CD4-positive, alpha-beta T cell treated with Interleukin-15 for 1 hour (primary cell): ENCODE results near the gene ZNF280C.
A peak's percentile ranks its signal among the peaks of the same experiment; 100 is the strongest.
"Not testable (repeated sequence)": the region's sequence is repeated elsewhere in the genome, so short reads cannot be mapped to it uniquely, and the experiment has no call there.

ENCODE experiments used
- DNase-seq: peaks from one replicate; pipeline ENCODE4 v3.0.0-alpha.2; 2020

Gene ZNF280C

GRCh38 chrX:130261296-130261893, 7.3 kb downstream of the ZNF280C start:
- no peak for DNase-seq

- DNase-seq, result no peak
Observed at GRCh38 chrX:130260316-130260715, 8.4 kb downstream of the ZNF280C start.

- DNase-seq, result no peak
Observed at GRCh38 chrX:130253916-130254315, 14.8 kb downstream of the ZNF280C start.

- no peak for DNase-seq
Observed at GRCh38 chrX:130251671-130252070, 17.0 kb downstream of the ZNF280C start.

- DNase-seq, result no peak
Observed at GRCh38 chrX:130247996-130248395, 20.7 kb downstream of the ZNF280C start.

DNA sequence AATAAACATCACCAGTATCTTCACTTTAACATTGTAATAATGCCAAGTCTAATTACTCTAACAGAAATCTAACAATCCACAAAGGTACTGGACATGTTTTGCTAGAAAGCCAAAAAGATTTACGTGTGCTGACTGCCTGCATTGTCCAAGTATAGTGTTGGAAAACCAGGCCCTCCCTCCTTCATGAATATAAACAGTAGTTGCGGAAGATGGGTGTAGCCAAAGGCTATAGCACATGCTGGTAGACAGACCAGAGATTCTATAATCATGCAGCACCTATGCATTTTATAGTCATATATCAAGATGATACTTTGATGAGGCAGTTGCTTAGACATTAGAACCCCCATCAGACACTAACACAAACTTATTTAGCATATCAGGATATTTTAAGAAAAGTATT, 22.6 kb downstream of the ZNF280C start:
- no peak for DNase-seq

DNA sequence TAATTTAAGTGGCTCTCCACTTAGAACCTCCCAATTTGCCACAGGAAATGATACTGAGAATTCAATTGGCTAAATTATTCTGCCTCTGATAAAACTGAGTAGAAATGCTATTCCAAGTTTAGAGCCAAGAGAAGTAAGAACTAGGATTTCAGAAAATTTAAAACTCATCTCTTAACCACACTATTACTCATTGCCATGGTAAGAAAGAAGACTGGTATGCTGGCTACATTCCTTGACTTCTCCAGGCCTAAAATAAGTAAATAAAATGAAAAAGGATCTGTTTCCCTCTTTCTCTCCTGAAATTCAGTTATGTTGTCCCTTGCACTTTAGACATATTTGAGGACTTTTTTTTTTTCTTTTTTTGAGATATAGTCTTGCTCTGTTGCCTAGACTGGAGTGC, 23.3 kb downstream of the ZNF280C start:
- no peak for DNase-seq

DNA sequence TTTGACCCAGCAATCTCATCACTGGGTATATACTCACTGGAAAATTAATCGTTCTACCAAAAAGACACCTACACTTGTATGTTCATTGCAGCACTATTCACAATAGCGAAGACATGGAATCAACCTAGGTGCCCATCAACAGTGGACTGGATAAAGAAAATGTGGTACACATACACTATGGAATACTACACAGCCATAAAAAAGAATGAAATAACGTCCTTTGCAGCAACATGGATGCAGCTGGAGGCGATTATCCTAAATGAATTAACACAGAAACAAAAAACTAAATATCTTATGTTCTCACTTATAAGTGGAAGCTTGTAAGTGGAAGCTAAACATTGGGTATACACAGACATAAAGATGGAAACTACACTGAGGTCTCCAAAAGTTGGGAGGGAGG, 37.5 kb downstream of the ZNF280C start:
- not testable (repeated sequence) for DNase-seq

GRCh38 chrX:130228871-130229270, 39.8 kb downstream of the ZNF280C start:
- DNase-seq, result no peak

DNA sequence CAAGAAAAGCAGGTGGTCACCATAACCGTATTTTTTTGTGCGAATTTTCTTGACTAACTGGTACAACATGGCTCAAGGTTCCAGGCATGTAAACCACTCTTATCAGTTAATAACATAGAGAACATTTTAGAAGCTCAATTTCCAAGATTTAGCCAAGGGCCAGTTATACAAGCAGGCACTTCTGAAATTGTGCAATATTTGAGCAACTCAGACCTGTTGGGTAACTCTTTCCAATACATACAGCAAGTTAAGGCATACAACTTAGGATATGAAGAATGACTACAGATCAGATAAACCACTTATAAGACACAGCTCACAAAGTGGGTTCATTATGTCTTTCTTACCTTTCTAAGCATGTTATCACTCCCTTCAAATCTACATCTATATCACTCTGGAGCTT, 43.9 kb downstream of the ZNF280C start:
- DNase-seq, result no peak

DNA sequence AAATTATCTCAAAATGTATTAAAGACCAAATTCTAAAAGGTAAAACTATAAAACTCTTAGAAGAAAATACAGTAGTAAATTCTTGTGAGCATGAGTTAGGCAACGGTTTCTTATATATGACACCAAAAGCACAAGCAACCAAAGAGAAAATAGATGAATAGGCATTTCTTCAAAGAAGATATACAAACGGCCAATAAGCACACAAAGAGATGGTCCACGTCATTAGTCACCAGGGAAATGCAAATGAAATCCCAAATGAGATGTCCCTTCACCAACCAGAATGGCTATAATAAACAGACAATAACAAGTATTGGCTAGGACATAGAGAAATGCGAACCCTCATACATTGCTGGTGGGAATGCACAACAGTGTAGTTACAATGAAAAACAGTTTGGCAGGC, 52.4 kb downstream of the ZNF280C start:
- no peak for DNase-seq

DNA sequence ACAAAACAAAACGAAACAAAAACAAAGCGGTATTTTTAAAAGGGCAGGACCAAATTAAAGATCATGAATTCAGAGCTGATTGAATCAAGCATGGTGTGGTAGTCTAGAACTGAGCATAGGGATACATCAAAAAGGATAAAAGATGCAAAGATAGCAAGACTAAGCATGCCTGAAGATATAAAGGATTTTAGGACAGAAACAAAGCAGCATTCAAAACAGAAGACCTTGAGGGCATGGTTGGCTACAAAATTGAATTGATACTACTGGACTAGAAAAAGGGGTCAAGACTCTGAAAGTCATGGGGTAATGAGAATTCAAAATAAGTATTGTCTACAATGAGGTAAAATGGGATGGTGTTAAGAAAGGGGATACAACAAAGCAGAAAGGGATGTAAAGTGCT, 55.3 kb downstream of the ZNF280C start:
- DNase-seq, result no peak

DNA sequence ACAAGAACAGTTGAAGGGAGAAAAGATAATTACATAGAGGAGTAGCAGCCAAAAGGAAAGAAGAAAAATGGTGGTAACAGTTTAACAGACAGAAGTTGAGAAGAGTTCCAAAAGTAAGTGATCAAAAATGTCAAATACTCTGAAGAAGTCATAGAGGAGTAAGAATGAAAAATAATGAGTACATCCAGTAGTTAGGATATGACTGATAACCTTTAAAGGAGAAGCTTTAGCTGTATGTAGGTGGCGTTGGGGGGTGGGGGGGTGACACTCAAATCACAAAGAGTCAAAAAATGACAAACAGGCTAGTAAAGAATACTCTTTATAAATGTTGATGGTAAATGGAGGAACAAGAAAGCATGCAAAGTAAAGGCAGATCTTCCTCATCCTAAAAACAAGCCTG, 56.3 kb downstream of the ZNF280C start:
- DNase-seq, result no peak

GRCh38 chrX:130211415-130212186, 57.1 kb downstream of the ZNF280C start:
- DNase-seq, result no peak

DNA sequence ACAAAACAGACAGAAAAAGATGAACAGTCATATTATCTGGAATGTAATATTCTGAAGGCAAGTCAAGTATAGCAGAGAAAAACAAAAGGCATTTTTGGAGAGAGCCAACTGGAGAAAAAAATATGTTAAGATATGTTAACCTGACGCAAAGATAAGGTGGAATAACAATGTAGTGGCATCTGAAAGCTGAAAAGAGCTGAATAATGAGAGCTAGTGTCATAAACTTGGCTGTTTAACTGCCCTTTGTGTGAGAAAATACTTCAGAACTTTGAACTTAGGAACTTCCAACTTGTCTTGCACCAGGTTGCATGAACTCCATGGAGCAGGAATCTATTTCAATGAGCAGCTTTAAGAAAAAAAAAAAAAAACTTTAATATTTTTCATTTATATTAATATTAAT, 64.1 kb downstream of the ZNF280C start:
- no peak for DNase-seq

DNA sequence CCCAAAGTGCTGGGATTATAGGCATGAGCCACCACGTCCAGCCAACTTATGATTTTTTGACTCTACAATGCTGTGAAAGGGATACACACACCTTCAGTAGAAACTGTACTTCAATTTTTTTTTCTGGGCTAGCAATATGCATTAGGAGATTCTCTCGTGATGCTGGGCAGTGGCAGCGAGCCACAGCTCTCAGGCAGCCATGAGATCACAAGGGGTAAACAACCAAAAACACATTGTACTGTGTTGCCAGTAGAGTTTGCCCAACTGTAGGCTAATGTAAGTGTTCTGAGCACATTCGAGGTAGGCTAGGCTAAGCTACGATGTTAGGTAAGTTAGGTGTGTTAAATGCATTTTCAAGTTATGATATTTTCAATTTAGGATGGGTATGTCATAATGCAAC, 71.2 kb downstream of the ZNF280C start:
- DNase-seq, result no peak

DNA sequence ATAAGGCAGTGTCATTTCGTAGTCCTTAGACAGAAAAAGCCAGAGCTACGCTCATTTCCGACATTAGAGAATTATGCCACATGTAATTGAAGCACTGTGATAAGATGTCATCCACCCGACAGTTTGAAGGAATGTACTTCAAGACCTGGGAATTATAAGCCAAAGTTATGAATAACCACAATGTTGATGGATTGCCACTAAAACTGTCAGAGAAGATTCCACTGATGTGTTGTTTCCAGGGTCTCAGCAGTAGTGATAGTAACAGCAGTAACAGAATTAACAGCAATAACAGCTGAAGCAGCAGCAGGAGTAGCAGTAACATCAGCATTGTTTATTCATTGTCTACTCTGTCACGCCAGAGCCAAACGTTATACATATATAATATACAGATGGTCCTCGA, 72.2 kb downstream of the ZNF280C start:
- DNase-seq, result no peak

DNA sequence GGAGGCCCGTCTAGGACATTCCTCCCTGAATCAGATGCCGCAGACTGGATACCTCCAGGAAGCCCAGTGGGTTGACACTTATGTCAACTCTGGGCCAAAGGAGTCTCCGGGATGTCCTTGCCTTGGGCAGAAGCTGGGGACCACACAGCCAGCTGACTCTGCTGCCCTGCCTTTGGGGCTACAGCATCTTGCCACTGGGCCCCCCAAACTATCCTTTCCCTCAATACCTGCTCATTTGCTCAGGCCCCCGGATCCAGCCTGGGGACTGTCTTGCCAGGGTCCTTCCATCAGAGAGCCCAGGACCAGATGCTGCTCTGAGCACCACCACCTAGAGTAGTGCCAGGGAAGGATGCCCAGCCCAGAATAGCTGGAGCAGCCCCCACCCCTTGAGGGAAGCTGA, 77.9 kb downstream of the ZNF280C start:
- DNase-seq, result no peak

DNA sequence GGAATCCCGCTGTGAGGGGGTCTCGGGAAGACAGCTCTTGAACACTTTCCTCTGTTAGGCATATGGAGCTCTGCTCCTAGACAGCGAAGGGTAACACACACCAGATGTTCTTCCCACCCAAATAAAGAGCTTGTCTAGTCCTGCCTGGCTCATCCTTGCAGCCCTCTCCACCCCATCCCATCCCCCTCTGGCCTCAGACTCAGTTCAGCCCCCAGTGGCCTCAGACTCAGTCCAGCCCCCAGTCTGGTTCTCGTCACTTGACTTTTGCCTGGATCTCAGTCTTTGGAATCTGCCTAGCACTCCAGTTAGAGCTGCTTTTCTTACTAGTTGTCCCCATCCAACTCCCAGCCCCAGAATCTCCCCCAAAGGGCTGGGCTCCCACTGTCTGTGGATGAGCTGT, 82.0 kb downstream of the ZNF280C start:
- no peak for DNase-seq

DNA sequence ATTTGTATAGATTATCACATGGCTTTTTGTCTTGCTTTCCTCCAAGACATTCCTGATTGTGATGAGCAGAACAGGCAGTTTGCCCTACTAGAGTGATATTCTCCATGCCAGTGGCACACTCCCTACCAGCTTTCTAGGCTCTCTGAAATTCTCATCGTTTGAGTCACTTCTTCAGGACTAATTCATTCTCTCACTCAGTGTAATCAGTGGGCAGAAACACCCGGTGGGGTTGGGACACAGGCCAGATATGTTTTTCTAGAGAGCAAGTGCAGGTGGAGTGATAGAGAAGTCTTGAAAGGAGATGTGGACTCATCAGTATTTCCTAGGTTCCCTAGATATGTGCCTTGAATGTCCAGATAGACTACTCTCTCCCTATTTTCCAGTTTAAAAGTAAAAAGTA, 83.8 kb downstream of the ZNF280C start:
- DNase-seq, result no peak

GRCh38 chrX:130184168-130184567, 84.5 kb downstream of the ZNF280C start:
- no peak for DNase-seq

- peak; percentile 20 for DNase-seq
Observed at GRCh38 chrX:130179579-130180215, 89.0 kb downstream of the ZNF280C start.

DNA sequence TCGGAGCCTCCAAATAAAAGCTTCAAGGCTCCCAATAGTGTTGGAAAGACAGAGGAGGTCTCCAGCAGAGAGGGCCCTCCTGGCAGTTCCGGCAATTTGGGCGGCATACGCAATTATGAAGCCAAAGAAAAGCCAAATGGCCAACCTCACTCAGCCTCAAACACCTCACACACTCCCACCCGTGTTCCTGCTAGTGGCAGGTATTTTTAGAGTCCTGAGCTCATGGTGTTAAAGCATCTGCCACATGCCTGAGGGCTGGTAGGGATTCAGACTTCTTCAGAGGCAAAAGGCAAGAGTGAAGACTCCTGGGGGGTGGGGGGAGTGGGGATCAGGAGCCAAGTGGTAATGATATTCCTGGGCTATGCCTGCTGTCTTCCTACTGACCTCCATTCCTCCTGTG, 89.5 kb downstream of the ZNF280C start:
- DNase-seq, result no peak

DNA sequence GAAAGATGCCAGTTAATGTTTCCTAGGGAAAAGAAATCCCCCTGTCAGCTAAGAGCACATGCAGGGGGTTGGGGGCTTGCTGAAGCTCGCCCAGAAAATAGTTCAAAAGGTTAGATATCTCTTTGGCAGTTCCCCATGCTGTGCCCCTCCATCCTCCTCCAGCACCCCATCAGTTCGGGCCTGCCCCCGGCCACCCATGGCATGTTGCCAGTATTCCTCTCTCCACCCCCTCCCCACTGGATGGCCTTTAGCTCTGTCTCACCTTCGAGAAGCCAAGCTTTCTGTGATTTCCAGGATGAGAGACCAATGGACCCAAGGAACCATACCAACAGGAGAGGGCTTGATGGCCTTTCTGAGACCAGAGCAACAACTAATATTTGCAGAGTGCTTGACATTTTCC, 91.8 kb downstream of the ZNF280C start:
- DNase-seq, result no peak
